HCT116 (cell line): ENCODE results near the gene PITPNC1.

Experiments
- ELF1 ChIP-seq: IDR thresholded peaks from 2 replicates; pipeline ENCODE4 v1.6.1; 2012; ENCODE audit warnings: low read depth, borderline replicate concordance
- EZH2 ChIP-seq: fragments of 200-600 bp; sonication (generic); IDR thresholded peaks from 2 replicates; pipeline ENCODE4 v1.6.1; 2017; ENCODE audit warnings: antibody characterized with exemption, mixed run types
- EZH2phosphoT487 ChIP-seq: fragments of 200-600 bp; IDR thresholded peaks from 2 replicates; pipeline ENCODE4 v1.6.1; 2018; ENCODE audit warnings: antibody characterized with exemption, borderline replicate concordance
- FOSL1 ChIP-seq: IDR thresholded peaks from 2 replicates; pipeline ENCODE4 v1.6.1; 2012; ENCODE audit warnings: low read depth
- POLR2A ChIP-seq: IDR thresholded peaks from 2 replicates; pipeline ENCODE4 v1.7.0; 2011; ENCODE audit warnings: borderline replicate concordance; ENCODE audit not compliant: insufficient read depth, insufficient read length; ENCODE audit errors: extremely low read depth
- POLR2AphosphoS5 ChIP-seq: IDR thresholded peaks from 2 replicates; pipeline ENCODE4 v1.6.1; 2011; ENCODE audit warnings: mild to moderate bottlenecking, low read depth, low read length, moderate library complexity
- SIN3A ChIP-seq: IDR thresholded peaks from 2 replicates; pipeline ENCODE4 v1.6.1; 2012; ENCODE audit warnings: low read depth
- SP1 ChIP-seq: IDR thresholded peaks from 2 replicates; pipeline ENCODE4 v1.6.1; 2012; ENCODE audit warnings: low read depth
- YY1 ChIP-seq: IDR thresholded peaks from 2 replicates; pipeline ENCODE4 v1.6.1; 2011; ENCODE audit warnings: low read length, low read depth, moderate library complexity, mild to moderate bottlenecking; ENCODE audit not compliant: insufficient replicate concordance; ENCODE audit errors: extremely low read depth
- ZNF274 ChIP-seq: fragments of 200-500 bp; sonication (Bioruptor generic); IDR thresholded peaks from 2 replicates; pipeline ENCODE4 v1.6.1; 2014; ENCODE audit warnings: mild to moderate bottlenecking, low read depth, low read length, inconsistent platforms
- TF ChIP-seq, protein P1 (sequence below): IDR thresholded peaks from 2 replicates; pipeline ENCODE4 v1.6.1; 2012
- TF ChIP-seq, protein P2 (sequence below), 3 experiments: fragments of 200-600 bp in 1 of 3; sonication (generic) in 1 of 3; IDR thresholded peaks in 2 of 3; conservative IDR thresholded peaks in 1 of 3; 2 replicates each; pipeline ENCODE4 v1.5.1; 2012 to 2017; ENCODE audit warnings: low read depth in 2 of 3, low read length in 2 of 3, antibody characterized with exemption in 1 of 3, borderline replicate concordance in 1 of 3, control low read depth in 1 of 3, mild to moderate bottlenecking in 1 of 3, mixed read lengths in 1 of 3, mixed run types in 1 of 3, moderate library complexity in 1 of 3; ENCODE audit not compliant: insufficient read depth in 1 of 3
- TF ChIP-seq, protein P3 (sequence below): IDR thresholded peaks from 2 replicates; pipeline ENCODE4 v1.6.1; 2012
- TF ChIP-seq, protein P4 (sequence below): IDR thresholded peaks from 2 replicates; pipeline ENCODE4 v1.6.1; 2012; ENCODE audit warnings: low read depth

DNA sequence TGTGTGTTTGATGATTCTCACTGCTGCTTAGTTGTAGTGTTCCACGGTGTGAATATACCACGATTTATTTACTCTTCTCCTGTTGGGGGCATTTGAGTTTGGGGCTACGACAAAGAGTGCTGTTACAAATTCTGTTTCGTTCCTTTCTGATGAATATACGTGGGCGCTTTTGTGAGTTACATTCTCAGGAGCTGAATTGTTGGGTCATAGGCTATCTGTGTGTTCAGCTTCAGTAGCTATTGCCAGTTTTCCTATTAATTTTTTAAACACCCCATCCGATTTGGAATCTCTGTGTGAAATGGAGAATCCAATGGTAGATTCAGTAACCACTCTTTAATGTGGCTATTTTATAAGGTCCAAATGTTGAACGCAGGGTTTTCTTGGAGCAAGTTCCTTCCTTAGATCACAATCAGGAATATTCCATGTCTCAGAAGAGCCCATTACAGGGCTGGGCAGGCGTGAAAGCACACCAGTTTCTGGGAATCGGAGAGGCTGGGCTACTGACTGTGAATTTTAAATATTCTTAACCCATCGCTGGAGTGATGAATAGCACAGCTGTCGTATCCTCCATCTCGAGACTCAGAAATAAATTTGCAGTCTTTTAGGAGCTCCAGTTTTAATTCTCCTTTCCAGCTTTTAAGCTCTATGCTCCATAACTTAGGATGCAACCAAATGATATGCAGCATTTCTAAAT is 115.9 kb downstream of the PITPNC1 start:
- TF ChIP-seq SP1 (no peak), EZH2 (no peak), POLR2A (no peak), YY1 (no peak), SIN3A (no peak), FOSL1 (no peak), POLR2AphosphoS5 (no peak), ZNF274 (no peak), EZH2phosphoT487 (no peak), ELF1 (no peak)
- TF ChIP-seq, protein P1, sequence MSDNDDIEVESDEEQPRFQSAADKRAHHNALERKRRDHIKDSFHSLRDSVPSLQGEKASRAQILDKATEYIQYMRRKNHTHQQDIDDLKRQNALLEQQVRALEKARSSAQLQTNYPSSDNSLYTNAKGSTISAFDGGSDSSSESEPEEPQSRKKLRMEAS, result no peak
- TF ChIP-seq, protein P2, sequence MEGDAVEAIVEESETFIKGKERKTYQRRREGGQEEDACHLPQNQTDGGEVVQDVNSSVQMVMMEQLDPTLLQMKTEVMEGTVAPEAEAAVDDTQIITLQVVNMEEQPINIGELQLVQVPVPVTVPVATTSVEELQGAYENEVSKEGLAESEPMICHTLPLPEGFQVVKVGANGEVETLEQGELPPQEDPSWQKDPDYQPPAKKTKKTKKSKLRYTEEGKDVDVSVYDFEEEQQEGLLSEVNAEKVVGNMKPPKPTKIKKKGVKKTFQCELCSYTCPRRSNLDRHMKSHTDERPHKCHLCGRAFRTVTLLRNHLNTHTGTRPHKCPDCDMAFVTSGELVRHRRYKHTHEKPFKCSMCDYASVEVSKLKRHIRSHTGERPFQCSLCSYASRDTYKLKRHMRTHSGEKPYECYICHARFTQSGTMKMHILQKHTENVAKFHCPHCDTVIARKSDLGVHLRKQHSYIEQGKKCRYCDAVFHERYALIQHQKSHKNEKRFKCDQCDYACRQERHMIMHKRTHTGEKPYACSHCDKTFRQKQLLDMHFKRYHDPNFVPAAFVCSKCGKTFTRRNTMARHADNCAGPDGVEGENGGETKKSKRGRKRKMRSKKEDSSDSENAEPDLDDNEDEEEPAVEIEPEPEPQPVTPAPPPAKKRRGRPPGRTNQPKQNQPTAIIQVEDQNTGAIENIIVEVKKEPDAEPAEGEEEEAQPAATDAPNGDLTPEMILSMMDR (IDR thresholded peaks at IDR 0.05 in 2 of 3, conservative IDR thresholded peaks at IDR 0.05 in 1 of 3; ENCODE audit: borderline replicate concordance in 1 of 3, insufficient read depth in 1 of 3, low read depth in 2 of 3, low read length in 2 of 3), result no peak
- TF ChIP-seq, protein P3, sequence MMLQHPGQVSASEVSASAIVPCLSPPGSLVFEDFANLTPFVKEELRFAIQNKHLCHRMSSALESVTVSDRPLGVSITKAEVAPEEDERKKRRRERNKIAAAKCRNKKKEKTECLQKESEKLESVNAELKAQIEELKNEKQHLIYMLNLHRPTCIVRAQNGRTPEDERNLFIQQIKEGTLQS, result no peak
- TF ChIP-seq, protein P4, sequence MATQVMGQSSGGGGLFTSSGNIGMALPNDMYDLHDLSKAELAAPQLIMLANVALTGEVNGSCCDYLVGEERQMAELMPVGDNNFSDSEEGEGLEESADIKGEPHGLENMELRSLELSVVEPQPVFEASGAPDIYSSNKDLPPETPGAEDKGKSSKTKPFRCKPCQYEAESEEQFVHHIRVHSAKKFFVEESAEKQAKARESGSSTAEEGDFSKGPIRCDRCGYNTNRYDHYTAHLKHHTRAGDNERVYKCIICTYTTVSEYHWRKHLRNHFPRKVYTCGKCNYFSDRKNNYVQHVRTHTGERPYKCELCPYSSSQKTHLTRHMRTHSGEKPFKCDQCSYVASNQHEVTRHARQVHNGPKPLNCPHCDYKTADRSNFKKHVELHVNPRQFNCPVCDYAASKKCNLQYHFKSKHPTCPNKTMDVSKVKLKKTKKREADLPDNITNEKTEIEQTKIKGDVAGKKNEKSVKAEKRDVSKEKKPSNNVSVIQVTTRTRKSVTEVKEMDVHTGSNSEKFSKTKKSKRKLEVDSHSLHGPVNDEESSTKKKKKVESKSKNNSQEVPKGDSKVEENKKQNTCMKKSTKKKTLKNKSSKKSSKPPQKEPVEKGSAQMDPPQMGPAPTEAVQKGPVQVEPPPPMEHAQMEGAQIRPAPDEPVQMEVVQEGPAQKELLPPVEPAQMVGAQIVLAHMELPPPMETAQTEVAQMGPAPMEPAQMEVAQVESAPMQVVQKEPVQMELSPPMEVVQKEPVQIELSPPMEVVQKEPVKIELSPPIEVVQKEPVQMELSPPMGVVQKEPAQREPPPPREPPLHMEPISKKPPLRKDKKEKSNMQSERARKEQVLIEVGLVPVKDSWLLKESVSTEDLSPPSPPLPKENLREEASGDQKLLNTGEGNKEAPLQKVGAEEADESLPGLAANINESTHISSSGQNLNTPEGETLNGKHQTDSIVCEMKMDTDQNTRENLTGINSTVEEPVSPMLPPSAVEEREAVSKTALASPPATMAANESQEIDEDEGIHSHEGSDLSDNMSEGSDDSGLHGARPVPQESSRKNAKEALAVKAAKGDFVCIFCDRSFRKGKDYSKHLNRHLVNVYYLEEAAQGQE, result no peak
